Suprapubic skin (tissue), 4 donors: ENCODE measurements around the gene COPG2.

Experiments
- POLR2A ChIP-seq, 2 donors: fragments of 450-650 bp; IDR thresholded peaks; one replicate each; pipeline ENCODE4 v1.6.1; 2017; ENCODE audit warnings: antibody characterized with exemption in 2 of 2, mild to moderate bottlenecking in 2 of 2, moderate library complexity in 2 of 2
- POLR2AphosphoS5 ChIP-seq, 3 donors: sonication (generic); formaldehyde crosslinking; IDR thresholded peaks; one replicate each; pipeline ENCODE4 v1.6.1; 2017; ENCODE audit warnings: antibody characterized with exemption in 3 of 3
- TF ChIP-seq, protein P1 (sequence below), 2 donors: fragments of 200-600 bp in 1 of 2; fragments of 450-650 bp in 1 of 2; sonication (generic) in 1 of 2; IDR thresholded peaks; one replicate each; pipeline ENCODE4 v1.5.1; 2016 to 2019; ENCODE audit warnings: antibody characterized with exemption in 2 of 2, mild to moderate bottlenecking in 1 of 2, moderate library complexity in 1 of 2

DNA sequence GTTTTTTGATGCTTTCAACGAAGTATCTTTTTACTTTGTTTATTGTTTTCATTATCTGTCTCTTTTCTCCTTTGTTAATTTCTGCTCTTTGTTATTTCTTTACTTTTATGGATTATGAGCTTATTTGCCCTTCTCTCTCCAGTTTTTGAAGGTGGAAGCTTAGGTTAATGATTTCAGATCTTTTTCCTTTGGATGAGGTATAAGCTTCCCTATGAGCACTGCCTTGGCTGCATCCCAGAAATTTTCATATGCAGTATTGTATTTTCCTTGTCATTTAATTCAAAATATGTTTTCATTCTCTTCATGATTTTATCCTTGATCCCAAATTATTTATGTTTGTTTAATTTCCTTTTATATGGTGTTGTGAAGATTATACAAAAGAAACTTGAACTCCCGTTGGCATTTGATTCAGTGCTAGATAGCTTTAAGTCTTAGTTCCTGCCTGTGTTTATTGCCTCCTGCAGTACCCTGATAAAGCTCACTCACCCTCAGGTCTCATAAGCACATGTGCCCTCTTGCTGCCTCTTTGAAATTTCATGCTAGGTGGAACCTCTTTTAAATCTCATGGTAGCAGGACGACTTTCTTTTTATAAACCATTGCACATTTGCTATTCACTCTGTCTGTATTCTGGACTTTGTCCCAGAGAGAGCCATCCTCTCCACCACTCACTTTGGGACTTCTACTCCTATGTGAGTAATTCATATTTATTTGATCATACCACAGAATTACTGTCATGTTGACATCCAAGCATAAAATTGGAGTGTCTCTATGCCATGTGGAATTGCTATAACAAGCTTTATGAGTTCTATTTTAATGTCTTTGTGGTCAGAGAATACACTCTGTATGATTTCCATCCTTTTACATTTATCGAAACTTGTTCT is 204.8 kb downstream of the COPG2 start:
- TF ChIP-seq, protein P1, sequence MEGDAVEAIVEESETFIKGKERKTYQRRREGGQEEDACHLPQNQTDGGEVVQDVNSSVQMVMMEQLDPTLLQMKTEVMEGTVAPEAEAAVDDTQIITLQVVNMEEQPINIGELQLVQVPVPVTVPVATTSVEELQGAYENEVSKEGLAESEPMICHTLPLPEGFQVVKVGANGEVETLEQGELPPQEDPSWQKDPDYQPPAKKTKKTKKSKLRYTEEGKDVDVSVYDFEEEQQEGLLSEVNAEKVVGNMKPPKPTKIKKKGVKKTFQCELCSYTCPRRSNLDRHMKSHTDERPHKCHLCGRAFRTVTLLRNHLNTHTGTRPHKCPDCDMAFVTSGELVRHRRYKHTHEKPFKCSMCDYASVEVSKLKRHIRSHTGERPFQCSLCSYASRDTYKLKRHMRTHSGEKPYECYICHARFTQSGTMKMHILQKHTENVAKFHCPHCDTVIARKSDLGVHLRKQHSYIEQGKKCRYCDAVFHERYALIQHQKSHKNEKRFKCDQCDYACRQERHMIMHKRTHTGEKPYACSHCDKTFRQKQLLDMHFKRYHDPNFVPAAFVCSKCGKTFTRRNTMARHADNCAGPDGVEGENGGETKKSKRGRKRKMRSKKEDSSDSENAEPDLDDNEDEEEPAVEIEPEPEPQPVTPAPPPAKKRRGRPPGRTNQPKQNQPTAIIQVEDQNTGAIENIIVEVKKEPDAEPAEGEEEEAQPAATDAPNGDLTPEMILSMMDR (IDR thresholded peaks at IDR 0.05) = no peak
- TF ChIP-seq POLR2A (IDR thresholded peaks at IDR 0.05) = no peak
- TF ChIP-seq POLR2AphosphoS5 (IDR thresholded peaks at IDR 0.05) = no peak
